Smooth muscle cell (in vitro differentiated cells): Measurements from ENCODE around the gene MLXIP. TPM values are rescaled to one million over a fixed set of nuclear protein-coding genes. Genes with fewer than 3 reads are reported as not detected.
A peak's percentile ranks its signal among the peaks of the same experiment; 100 is the strongest.

Source experiments
- DNase-seq: peaks from one replicate; lab custom pipeline; 2025; ENCODE audit not compliant: unreplicated experiment; lab: John Stamatoyannopoulos, UW
- H2AFZ ChIP-seq: fragments of 200-600 bp; sonication (generic); 2 replicates; pipeline ENCODE4 v1.6.0; 2016; ENCODE audit warnings: antibody characterized with exemption, low read depth, mild to moderate bottlenecking
- H3F3A ChIP-seq: fragments of 200-600 bp; sonication (generic); 2 replicates; pipeline ENCODE4 v1.6.0; 2017; ENCODE audit warnings: antibody characterized with exemption, low read depth
- H3K27ac ChIP-seq: fragments of 200-600 bp; sonication (generic); 2 replicates; pipeline ENCODE4 v1.5.1; 2016; ENCODE audit warnings: low read depth, mild to moderate bottlenecking
- H3K27me3 ChIP-seq: fragments of 200-600 bp; sonication (generic); 2 replicates; pipeline ENCODE4 v1.6.1; 2016; ENCODE audit warnings: low read depth, mild to moderate bottlenecking
- H3K36me3 ChIP-seq: fragments of 200-600 bp; sonication (generic); 2 replicates; pipeline ENCODE4 v1.5.1; 2016; ENCODE audit warnings: low read depth
- H3K4me1 ChIP-seq: fragments of 200-600 bp; sonication (generic); 2 replicates; pipeline ENCODE4 v1.5.1; 2016; ENCODE audit warnings: low read depth
- H3K4me2 ChIP-seq: fragments of 200-600 bp; sonication (generic); 2 replicates; pipeline ENCODE4 v1.6.0; 2016; ENCODE audit warnings: mild to moderate bottlenecking
- H3K4me3 ChIP-seq: fragments of 200-600 bp; sonication (generic); 2 replicates; pipeline ENCODE4 v1.5.1; 2016; ENCODE audit warnings: mild to moderate bottlenecking
- H3K79me2 ChIP-seq: fragments of 200-600 bp; sonication (generic); 2 replicates; pipeline ENCODE4 v1.6.0; 2016; ENCODE audit warnings: low read depth, mild to moderate bottlenecking
- H3K9ac ChIP-seq: fragments of 200-600 bp; sonication (generic); 2 replicates; pipeline ENCODE4 v1.6.0; 2016; ENCODE audit warnings: low read depth
- H3K9me3 ChIP-seq: fragments of 200-600 bp; sonication (generic); replicated peaks from 2 replicates; pipeline ENCODE4 v1.5.1; 2016; ENCODE audit warnings: low read depth
- H4K20me1 ChIP-seq: fragments of 200-600 bp; sonication (generic); 2 replicates; pipeline ENCODE4 v1.6.0; 2016; ENCODE audit warnings: low read depth
- CTCF ChIP-seq: fragments of 200-600 bp; sonication (generic); IDR thresholded peaks from 2 replicates; pipeline ENCODE4 v1.5.1; 2017; ENCODE audit warnings: borderline replicate concordance, mild to moderate bottlenecking, antibody characterized with exemption; ENCODE audit not compliant: insufficient read depth, poor library complexity, severe bottlenecking
- WGBS: methylation state at CpG from one replicate; pipeline ENCODE4 v1.1.7; 2016; ENCODE audit warnings: low lambda C conversion rate; 5-methylcytosine and 5-hydroxymethylcytosine counted together
- polyA plus RNA-seq: library from polyadenylated mRNA; unstranded; fragments of >200 nt; fragmentation: Nextera tagmentation; extraction: Ambion mirVana; gene quantifications from 2 replicates; pipeline ENCODE4 v1.2.1, GENCODE V29; 2016
- total RNA-seq: library from RNA; depleted of rRNA; stranded (reverse); fragments of >200 nt; gene quantifications from 2 replicates; pipeline ENCODE4 v1.2.3, GENCODE V29; 2014

MLXIP gene
- total and polyA plus RNA-seq, 2 experiments from 2014 or later: 11.8 to 15.3 TPM

DNA sequence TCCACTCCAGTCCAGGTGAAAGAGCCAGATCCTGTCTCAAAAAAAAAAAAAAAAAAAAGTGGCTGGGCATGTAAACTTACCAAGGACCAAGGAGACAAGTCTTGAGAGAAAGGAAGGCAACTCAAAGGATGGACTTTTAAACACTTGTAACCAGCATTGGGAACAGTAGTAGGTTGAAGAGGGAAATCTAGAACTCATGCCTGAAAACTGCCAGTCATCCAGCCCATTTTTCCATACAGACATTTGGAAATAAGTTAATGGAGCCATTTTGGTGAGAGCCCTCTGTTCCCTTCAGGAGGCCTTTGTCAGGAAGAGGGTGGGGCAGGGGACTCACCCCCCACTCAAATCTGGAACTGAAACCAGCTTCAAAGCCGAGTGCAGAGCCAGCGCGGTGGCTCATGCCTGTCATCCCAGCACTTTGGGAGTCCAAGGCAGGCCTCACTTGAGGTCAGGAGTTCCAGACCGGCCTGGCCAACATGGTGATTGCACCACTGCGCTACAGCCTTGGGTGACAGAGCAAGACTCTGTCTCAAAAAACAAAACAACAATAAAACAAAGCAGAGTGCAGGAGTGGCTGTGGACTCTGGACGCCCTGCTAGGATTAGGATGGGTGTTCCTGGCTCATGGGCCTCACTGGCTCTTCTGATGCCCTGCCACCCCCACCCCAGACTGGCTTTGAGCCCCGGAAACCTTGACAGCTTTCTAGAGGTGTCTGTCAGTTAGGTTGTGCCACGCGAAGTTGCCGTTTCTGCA, 1.6 kb upstream of the MLXIP start:
- Histone ChIP-seq H3K4me1 (peaks cover 27% of the 10 kb centered on the region), H2AFZ (no peak overlapping the region), H3K79me2 (peaks cover 20% of the 10 kb centered on the region), H3K4me2 (no peak overlapping the region), H3K9me3 (no peaks in the 10 kb centered on the region), H3K27ac (no peak overlapping the region), H3F3A (peaks cover 9% of the 10 kb centered on the region), H3K4me3 (no peak overlapping the region), H4K20me1 (peaks cover 16% of the 10 kb centered on the region), H3K27me3 (no peaks in the 10 kb centered on the region), H3K36me3 (no peaks in the 10 kb centered on the region), H3K9ac (no peak overlapping the region)
- 91% methylated on average over 10 of the region's 10 CpGs for WGBS
- no peak for TF ChIP-seq CTCF
- DNase-seq: no peak

DNA sequence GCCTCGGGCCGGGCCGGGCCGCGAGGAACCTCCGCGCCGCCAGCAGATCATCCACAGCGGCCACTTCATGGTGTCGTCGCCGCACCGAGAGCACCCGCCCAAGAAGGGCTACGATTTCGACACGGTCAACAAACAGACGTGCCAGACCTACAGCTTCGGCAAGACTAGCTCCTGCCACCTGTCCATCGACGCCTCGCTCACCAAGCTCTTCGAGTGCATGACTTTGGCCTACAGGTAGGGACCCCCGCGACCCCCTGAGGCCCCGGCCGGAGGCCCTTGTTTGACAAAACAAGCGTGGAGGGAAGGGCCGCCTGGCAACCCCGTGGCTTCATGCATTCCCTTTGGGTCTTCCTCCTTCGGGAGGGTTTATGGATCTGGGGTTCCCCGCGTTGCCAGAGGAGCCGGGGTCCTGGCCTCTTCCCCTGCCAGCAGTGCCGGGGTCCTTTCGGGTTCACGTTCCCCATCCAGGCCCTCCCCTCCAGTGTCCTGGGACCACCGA, 526 bp downstream of the MLXIP start:
- Histone ChIP-seq H3K27ac (peak overlapping the region; percentile 97), H3K4me2 (peak overlapping the region; percentile 91), H3K9ac (peak overlapping the region; percentile 85), H3K36me3 (no peaks in the 10 kb centered on the region), H3F3A (peaks cover 19% of the 10 kb centered on the region), H3K4me1 (peaks cover 32% of the 10 kb centered on the region), H3K27me3 (no peaks in the 10 kb centered on the region), H2AFZ (no peak overlapping the region), H4K20me1 (peaks cover 34% of the 10 kb centered on the region), H3K79me2 (peaks cover 42% of the 10 kb centered on the region), H3K9me3 (no peaks in the 10 kb centered on the region), H3K4me3 (peak overlapping the region; percentile 67)
- no peak for TF ChIP-seq CTCF
- 2% methylated on average over 36 of the region's 38 CpGs for WGBS
- peak; percentile 42 for DNase-seq

GRCh38 chr12:122079532-122080081, 1.1 kb downstream of the MLXIP start:
- no peaks in the 10 kb centered on the region for H3K9me3 ChIP-seq
- peak overlapping the region; percentile 85 for H3K9ac ChIP-seq
- H3K4me1 ChIP-seq: peaks cover 32% of the 10 kb centered on the region
- 7% methylated on average over 13 of the region's 13 CpGs for WGBS
- H3F3A ChIP-seq: peaks cover 19% of the 10 kb centered on the region
- peaks cover 34% of the 10 kb centered on the region for H4K20me1 ChIP-seq
- H3K27me3 ChIP-seq: no peaks in the 10 kb centered on the region
- TF ChIP-seq CTCF: no peak
- H3K36me3 ChIP-seq: no peaks in the 10 kb centered on the region
- no peak overlapping the region for H2AFZ ChIP-seq
- no peak for DNase-seq
- peak overlapping the region; percentile 97 for H3K27ac ChIP-seq
- H3K79me2 ChIP-seq: peaks cover 47% of the 10 kb centered on the region
- peak overlapping the region; percentile 91 for H3K4me2 ChIP-seq
- H3K4me3 ChIP-seq: peak overlapping the region; percentile 67
